Psoas muscle (tissue), 8 donors: ENCODE data around the gene EYS. TPM values are rescaled to one million over a fixed set of nuclear protein-coding genes. Genes with fewer than 3 reads are reported as not detected.

Experiments used
- ATAC-seq, 4 donors: fragments of 200-7000 bp; cut with Tn5 transposase; one replicate each; pipeline ENCODE4 v1.9.1; 2020; ENCODE audit warnings: moderate library complexity in 3 of 4, mild to moderate bottlenecking in 2 of 4
- DNase-seq, 2 donors: peaks; one replicate each; pipeline ENCODE4 v3.0.0-alpha.2; 2020
- H3K27ac ChIP-seq: fragments of 200-600 bp; one replicate; pipeline ENCODE4 v1.8.0; 2022
- H3K27me3 ChIP-seq, 3 donors: fragments of 200-600 bp in 1 of 3; one replicate each; pipeline versions ENCODE4 v1.6.1 to v1.8.0; 2013 to 2022; ENCODE audit warnings: low read length in 2 of 3, mild to moderate bottlenecking in 2 of 3, moderate library complexity in 1 of 3; ENCODE audit not compliant: insufficient read depth in 3 of 3
- H3K36me3 ChIP-seq, 2 donors: fragments of 200-600 bp in 1 of 2; one replicate each; pipeline versions ENCODE4 v1.6.1 to v1.8.0; 2013 to 2022; ENCODE audit warnings: low read depth in 1 of 2, mild to moderate bottlenecking in 1 of 2, moderate library complexity in 1 of 2; ENCODE audit not compliant: insufficient read depth in 1 of 2
- H3K4me1 ChIP-seq: fragments of 200-600 bp; one replicate; pipeline ENCODE4 v1.8.0; 2022
- H3K4me3 ChIP-seq: fragments of 200-600 bp; one replicate; pipeline ENCODE4 v1.8.0; 2022; ENCODE audit warnings: mild to moderate bottlenecking
- H3K9me3 ChIP-seq: fragments of 200-600 bp; one replicate; pipeline ENCODE4 v1.8.0; 2022
- WGBS, 3 donors: extraction: QIAGEN DNeasy Blood & Tissue Kit; methylation state at CpG; one replicate each; pipeline versions ENCODE4 v1.1.6 to v1.1.7; 2013; 5-methylcytosine and 5-hydroxymethylcytosine counted together
- intact Hi-C, 2 donors: fragments of 100-400 bp; cut with DNase I; formaldehyde crosslinking; loops; one replicate each; pipeline versions ENCODE4 v1.11.0 to v1.14.2; 2022
- polyA plus RNA-seq, 3 donors: library from polyadenylated mRNA; stranded (reverse); fragments of 200-250 nt; gene quantifications; one replicate each; pipeline ENCODE4 v1.2.3, GENCODE V29; 2013
- total RNA-seq, 4 donors: library from RNA; stranded (reverse); fragmentation: NEBNext Ultra II Directional in 2 of 4; extraction: Animal tissue kit (Norgen Biotek cat#: 25700) in 2 of 4; gene quantifications; one replicate each; pipeline versions ENCODE4 v1.2.1 to v1.2.4, GENCODE V29; 2021 to 2023
- TF ChIP-seq, protein P1 (sequence below): fragments of 200-600 bp; IDR thresholded peaks from one replicate; pipeline ENCODE4 v1.8.0; 2022; ENCODE audit warnings: antibody characterized with exemption
- donor health status: healthy with polysubstance abuse.
- donor health status: DM: no; HTN: no; CAD: no; lungs with moderate emphysema.
- donor health status: Bipolar disorder and iron deficiency.
- donor health status: healthy.
- donor health status: DM: yes; HTN: yes; CAD: no.
- donor health status: DM: no; HTN: no; CAD: no.
- donor health status: DM: no; HTN: no; CAD: no.
- donor health status: DM: yes; HTN: yes; CAD: no.

EYS gene
- total and polyA plus RNA-seq, 7 donors, result under 0.01 TPM; not detected in 6

- WGBS, 3 donors, result 79 to 88% (median 81%) methylated on average over 1 of the region's 1 CpG
- TF ChIP-seq, protein P1, sequence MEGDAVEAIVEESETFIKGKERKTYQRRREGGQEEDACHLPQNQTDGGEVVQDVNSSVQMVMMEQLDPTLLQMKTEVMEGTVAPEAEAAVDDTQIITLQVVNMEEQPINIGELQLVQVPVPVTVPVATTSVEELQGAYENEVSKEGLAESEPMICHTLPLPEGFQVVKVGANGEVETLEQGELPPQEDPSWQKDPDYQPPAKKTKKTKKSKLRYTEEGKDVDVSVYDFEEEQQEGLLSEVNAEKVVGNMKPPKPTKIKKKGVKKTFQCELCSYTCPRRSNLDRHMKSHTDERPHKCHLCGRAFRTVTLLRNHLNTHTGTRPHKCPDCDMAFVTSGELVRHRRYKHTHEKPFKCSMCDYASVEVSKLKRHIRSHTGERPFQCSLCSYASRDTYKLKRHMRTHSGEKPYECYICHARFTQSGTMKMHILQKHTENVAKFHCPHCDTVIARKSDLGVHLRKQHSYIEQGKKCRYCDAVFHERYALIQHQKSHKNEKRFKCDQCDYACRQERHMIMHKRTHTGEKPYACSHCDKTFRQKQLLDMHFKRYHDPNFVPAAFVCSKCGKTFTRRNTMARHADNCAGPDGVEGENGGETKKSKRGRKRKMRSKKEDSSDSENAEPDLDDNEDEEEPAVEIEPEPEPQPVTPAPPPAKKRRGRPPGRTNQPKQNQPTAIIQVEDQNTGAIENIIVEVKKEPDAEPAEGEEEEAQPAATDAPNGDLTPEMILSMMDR, result no peak
- DNase-seq, result no peak
- H3K4me1 ChIP-seq, result no peaks in the 10 kb centered on the region
- no peak for ATAC-seq
- no peaks in the 10 kb centered on the region for H3K9me3 ChIP-seq
- no peaks in the 10 kb centered on the region for H3K36me3 ChIP-seq
- H3K27ac ChIP-seq, result no peak overlapping the region
- intact Hi-C loops, result no loop called here
- H3K4me3 ChIP-seq, result no peak overlapping the region
- H3K27me3 ChIP-seq, result no peaks in the 10 kb centered on the region
Observed at GRCh38 chr6:64811119-64811518, 895.9 kb downstream of the EYS start.

DNA sequence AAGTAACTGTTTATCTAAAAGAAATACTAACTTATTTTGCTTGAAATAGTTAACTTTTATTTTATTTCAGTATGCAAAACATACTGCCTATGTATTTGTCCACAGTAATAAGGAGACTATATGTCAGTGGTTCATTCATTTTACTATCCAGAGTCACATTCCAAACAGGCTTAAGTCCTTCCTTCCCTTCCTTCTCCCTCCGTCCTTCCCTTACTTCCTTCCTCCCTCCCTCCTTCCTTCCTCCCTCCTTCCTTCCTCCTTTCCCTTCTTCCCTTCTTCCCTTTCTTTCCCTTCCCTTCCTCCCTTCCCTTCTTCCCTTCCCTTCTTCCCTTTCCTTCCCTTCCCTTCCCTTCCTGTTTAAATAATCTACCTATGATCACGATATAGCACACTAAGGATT lies 899.2 kb downstream of the EYS start:
- H3K36me3 ChIP-seq, result no peaks in the 10 kb centered on the region
- 42 to 64% (median 59%) methylated on average over 2 of the region's 2 CpGs for WGBS, 3 donors
- H3K27ac ChIP-seq, result no peak overlapping the region
- H3K9me3 ChIP-seq, result no peaks in the 10 kb centered on the region
- no peaks in the 10 kb centered on the region for H3K4me1 ChIP-seq
- DNase-seq, result no peak
- TF ChIP-seq, protein P1, result no peak
- intact Hi-C loops, result no loop called here
- H3K27me3 ChIP-seq, result no peaks in the 10 kb centered on the region
- H3K4me3 ChIP-seq, result no peak overlapping the region
- no peak for ATAC-seq

DNA sequence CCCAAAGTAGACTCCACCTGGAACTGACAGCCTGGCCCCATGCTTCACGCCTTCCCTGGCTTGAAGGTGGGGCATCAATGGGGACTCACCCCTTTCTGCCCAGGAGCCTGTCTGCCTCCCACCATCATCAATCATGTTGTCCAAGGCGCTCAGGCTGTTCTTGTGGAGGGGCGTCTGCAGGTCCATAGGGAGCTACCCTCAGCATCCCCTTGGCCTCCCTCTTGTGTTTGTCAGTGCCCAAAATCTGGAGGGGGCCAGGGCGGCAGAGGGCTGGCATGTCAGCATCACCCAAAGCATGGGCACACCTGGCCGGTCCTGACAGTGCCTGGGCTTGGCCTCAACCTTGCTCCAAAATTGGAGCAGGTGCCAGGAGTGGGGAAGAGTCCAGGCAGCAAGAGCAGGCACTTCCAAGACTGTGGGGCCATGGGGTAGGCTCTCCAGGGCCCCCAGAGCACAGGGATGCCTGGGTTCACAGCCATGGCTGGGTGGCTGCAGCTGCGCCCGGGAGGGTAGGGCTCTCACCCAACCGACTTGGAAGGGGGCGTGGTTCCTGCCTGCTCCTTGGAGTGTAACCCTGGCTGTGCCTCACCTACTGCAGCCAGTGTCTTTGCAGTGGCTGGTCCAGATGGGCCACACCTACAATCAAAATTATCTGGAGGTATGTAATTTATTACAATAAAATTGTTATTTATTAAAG lies 903.4 kb downstream of the EYS start:
- Histone ChIP-seq H3K27me3 (no peaks in the 10 kb centered on the region), H3K4me3 (no peak overlapping the region), H3K4me1 (no peaks in the 10 kb centered on the region), H3K27ac (no peak overlapping the region), H3K36me3 (no peaks in the 10 kb centered on the region), H3K9me3 (no peaks in the 10 kb centered on the region)
- WGBS, 3 donors, result 81 to 95% (median 89%) methylated on average over 9 of the region's 9 CpGs
- no peak for DNase-seq
- intact Hi-C loops, result no loop called here
- no peak for ATAC-seq
- TF ChIP-seq, protein P1, result no peak

DNA sequence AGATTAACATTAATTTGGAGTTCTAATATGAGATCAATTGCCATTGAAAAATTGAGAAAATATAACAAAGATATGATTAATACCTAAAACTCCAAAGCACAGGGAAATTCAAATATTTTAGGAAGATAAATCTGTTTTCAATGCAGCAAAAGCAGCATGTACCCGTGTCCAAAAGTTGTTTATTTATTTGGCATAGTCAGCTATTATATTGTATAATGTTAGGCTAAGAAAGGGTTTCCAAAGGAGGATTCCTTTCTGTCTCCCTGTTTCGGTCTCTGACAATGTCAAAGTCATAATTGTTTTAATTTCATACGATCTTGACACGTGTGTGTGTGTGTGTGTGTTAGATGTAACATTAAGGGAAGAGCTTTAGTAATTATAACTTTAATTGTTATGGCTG lies 914.5 kb downstream of the EYS start:
- no peak overlapping the region for H3K27ac ChIP-seq
- H3K36me3 ChIP-seq, result no peaks in the 10 kb centered on the region
- TF ChIP-seq, protein P1, result no peak
- H3K27me3 ChIP-seq, result no peaks in the 10 kb centered on the region
- H3K4me3 ChIP-seq, result no peak overlapping the region
- DNase-seq, result no peak
- intact Hi-C loops, result no loop called here
- H3K9me3 ChIP-seq, result no peaks in the 10 kb centered on the region
- ATAC-seq, result no peak
- no peaks in the 10 kb centered on the region for H3K4me1 ChIP-seq
- WGBS, 3 donors, result 62 to 77% (median 76%) methylated on average over 4 of the region's 4 CpGs

DNA sequence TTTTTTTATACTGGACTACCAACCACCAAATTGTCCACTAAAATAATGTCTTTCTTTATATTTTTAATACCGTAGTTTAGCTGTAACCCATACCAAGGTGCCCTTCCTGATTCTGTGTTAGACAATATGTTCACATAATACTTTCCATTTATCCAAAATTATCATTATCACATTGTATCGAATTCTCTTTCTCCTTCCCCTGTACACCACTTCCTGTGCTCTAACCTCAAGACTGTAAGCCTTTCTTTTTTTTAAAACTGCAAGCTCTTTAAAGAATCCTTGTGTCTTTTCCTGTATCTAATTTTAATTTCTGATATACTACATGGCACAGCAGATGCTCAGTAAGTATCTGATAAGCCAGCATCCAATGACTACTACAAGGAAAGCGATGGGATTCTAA lies 917.5 kb downstream of the EYS start:
- H3K36me3 ChIP-seq, result no peaks in the 10 kb centered on the region
- intact Hi-C loops, result no loop called here
- no peaks in the 10 kb centered on the region for H3K27me3 ChIP-seq
- TF ChIP-seq, protein P1, result no peak
- no peak overlapping the region for H3K4me3 ChIP-seq
- WGBS, 3 donors, result 73 to 74% (median 74%) methylated on average over 3 of the region's 3 CpGs
- H3K9me3 ChIP-seq, result no peaks in the 10 kb centered on the region
- DNase-seq (no peak), ATAC-seq (no peak)
- H3K27ac ChIP-seq, result no peak overlapping the region
- no peaks in the 10 kb centered on the region for H3K4me1 ChIP-seq
